WTC11 (cell line): ENCODE results near the gene ZFP62.

Source experiments
- ATF3 ChIP-seq: sonication (generic); formaldehyde crosslinking; conservative IDR thresholded peaks from 2 replicates; pipeline ENCODE4 v1.8.1; 2022; ENCODE audit warnings: mild to moderate bottlenecking, missing genetic modification reagents
- CTCF ChIP-seq: fragments of 200-600 bp; IDR thresholded peaks from 2 replicates; pipeline ENCODE4 v1.8.0; 2022; ENCODE audit warnings: antibody characterized with exemption
- E2F4 ChIP-seq: sonication (generic); formaldehyde crosslinking; IDR thresholded peaks from 2 replicates; pipeline ENCODE4 v1.8.1; 2022; ENCODE audit warnings: low read depth, mild to moderate bottlenecking, moderate library complexity, missing genetic modification reagents, borderline replicate concordance
- FOXK1 ChIP-seq: sonication (generic); formaldehyde crosslinking; IDR thresholded peaks from 2 replicates; pipeline ENCODE4 v1.8.0; 2022; ENCODE audit warnings: mild to moderate bottlenecking, moderate library complexity, missing genetic modification reagents
- NFYB ChIP-seq: sonication (generic); formaldehyde crosslinking; conservative IDR thresholded peaks from 2 replicates; pipeline ENCODE4 v1.8.0; 2022; ENCODE audit warnings: low read depth, missing genetic modification reagents
- RELA ChIP-seq: sonication (generic); formaldehyde crosslinking; IDR thresholded peaks from 2 replicates; pipeline ENCODE4 v1.8.1; 2022; ENCODE audit warnings: missing genetic modification reagents, mild to moderate bottlenecking, borderline replicate concordance

GRCh38 chr5:180848878-180849277 lies 12.2 kb downstream of the ZFP62 start:
- no peak for TF ChIP-seq RELA
- no peak for TF ChIP-seq CTCF
- TF ChIP-seq FOXK1 (CRISPR knock-in tag), result no peak
- no peak for TF ChIP-seq E2F4 (CRISPR knock-in tag)
- no peak for TF ChIP-seq ATF3
- no peak for TF ChIP-seq NFYB (CRISPR knock-in tag)
